ENCODE results near the gene KRTCAP3. TPM values are rescaled to one million over a fixed set of nuclear protein-coding genes. Genes with fewer than 3 reads are reported as not detected.

Gene KRTCAP3
- polyA plus RNA-seq, 1 donor from 2014 or later, result 2.3 TPM

DNA sequence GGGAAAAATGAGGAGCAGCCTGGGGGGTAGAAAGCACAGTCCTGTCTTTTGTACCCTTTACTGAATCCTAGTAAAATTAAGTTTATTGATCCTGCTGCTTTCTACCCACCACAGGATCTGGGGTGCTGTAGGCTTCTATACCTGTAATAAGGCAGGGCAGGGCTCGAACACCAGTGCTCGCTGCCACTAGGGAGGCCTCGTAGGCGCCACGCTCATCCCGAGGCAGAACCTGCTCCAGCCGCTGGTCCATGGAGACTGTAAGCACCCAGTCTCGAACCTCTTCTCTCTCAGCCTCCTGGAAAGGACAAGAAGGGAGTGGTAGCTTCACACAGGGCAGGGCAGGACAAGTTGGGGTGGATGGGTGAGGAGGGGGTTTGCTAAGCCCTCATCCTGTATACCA is 3.0 kb downstream of the KRTCAP3 start:
- H4K20me1 ChIP-seq (ENCODE audit: insufficient read depth), result no peaks in the 10 kb centered on the region
- no peak overlapping the region for H3K4me2 ChIP-seq (ENCODE audit: low read length)
- no peaks in the 10 kb centered on the region for H3K27me3 ChIP-seq (ENCODE audit: insufficient read depth, low read depth, low read length)
- no peaks in the 10 kb centered on the region for H3K79me2 ChIP-seq (replicated peaks; ENCODE audit: insufficient read depth, low read length)
- no peak overlapping the region for H3K9ac ChIP-seq (ENCODE audit: low read length)
- H2AFZ ChIP-seq (ENCODE audit: low read depth, low read length), result no peak overlapping the region
- H3F3A ChIP-seq (ENCODE audit: insufficient read depth, low read length, poor library complexity, severe bottlenecking), result no peaks in the 10 kb centered on the region
- H3K9me3 ChIP-seq (ENCODE audit: low read length), result no peaks in the 10 kb centered on the region
- no peak overlapping the region for H3K27ac ChIP-seq (ENCODE audit: low read length)
- no peaks in the 10 kb centered on the region for H3K9me2 ChIP-seq (ENCODE audit: insufficient read depth, low read length)
- no peak for TF ChIP-seq RAD21 (conservative IDR thresholded peaks at IDR 0.05)
- TF ChIP-seq, protein P1, sequence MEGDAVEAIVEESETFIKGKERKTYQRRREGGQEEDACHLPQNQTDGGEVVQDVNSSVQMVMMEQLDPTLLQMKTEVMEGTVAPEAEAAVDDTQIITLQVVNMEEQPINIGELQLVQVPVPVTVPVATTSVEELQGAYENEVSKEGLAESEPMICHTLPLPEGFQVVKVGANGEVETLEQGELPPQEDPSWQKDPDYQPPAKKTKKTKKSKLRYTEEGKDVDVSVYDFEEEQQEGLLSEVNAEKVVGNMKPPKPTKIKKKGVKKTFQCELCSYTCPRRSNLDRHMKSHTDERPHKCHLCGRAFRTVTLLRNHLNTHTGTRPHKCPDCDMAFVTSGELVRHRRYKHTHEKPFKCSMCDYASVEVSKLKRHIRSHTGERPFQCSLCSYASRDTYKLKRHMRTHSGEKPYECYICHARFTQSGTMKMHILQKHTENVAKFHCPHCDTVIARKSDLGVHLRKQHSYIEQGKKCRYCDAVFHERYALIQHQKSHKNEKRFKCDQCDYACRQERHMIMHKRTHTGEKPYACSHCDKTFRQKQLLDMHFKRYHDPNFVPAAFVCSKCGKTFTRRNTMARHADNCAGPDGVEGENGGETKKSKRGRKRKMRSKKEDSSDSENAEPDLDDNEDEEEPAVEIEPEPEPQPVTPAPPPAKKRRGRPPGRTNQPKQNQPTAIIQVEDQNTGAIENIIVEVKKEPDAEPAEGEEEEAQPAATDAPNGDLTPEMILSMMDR (IDR thresholded peaks at IDR 0.05; ENCODE audit: poor library complexity, severe bottlenecking), result no peak
- TF ChIP-seq SMC3 (conservative IDR thresholded peaks at IDR 0.05; ENCODE audit: poor library complexity), result no peak
- TF ChIP-seq, protein P2, sequence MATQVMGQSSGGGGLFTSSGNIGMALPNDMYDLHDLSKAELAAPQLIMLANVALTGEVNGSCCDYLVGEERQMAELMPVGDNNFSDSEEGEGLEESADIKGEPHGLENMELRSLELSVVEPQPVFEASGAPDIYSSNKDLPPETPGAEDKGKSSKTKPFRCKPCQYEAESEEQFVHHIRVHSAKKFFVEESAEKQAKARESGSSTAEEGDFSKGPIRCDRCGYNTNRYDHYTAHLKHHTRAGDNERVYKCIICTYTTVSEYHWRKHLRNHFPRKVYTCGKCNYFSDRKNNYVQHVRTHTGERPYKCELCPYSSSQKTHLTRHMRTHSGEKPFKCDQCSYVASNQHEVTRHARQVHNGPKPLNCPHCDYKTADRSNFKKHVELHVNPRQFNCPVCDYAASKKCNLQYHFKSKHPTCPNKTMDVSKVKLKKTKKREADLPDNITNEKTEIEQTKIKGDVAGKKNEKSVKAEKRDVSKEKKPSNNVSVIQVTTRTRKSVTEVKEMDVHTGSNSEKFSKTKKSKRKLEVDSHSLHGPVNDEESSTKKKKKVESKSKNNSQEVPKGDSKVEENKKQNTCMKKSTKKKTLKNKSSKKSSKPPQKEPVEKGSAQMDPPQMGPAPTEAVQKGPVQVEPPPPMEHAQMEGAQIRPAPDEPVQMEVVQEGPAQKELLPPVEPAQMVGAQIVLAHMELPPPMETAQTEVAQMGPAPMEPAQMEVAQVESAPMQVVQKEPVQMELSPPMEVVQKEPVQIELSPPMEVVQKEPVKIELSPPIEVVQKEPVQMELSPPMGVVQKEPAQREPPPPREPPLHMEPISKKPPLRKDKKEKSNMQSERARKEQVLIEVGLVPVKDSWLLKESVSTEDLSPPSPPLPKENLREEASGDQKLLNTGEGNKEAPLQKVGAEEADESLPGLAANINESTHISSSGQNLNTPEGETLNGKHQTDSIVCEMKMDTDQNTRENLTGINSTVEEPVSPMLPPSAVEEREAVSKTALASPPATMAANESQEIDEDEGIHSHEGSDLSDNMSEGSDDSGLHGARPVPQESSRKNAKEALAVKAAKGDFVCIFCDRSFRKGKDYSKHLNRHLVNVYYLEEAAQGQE (IDR thresholded peaks at IDR 0.05; ENCODE audit: borderline replicate concordance), result no peak
- TF ChIP-seq TAF1 (IDR thresholded peaks at IDR 0.05; ENCODE audit: low read depth), result no peak
- TF ChIP-seq EZH2 (IDR thresholded peaks at IDR 0.05; ENCODE audit: borderline replicate concordance, insufficient read depth, low read length, poor library complexity, severe bottlenecking), result no peak
- no peak for TF ChIP-seq EP300 (conservative IDR thresholded peaks at IDR 0.05; ENCODE audit: poor library complexity, severe bottlenecking)
- TF ChIP-seq POLR2AphosphoS5 (IDR thresholded peaks at IDR 0.05), result no peak
- TF ChIP-seq MXI1 (conservative IDR thresholded peaks at IDR 0.05; ENCODE audit: poor library complexity, severe bottlenecking), result no peak
- H3K4me3 ChIP-seq (ENCODE audit: low read length), result no peak overlapping the region
- no peaks in the 10 kb centered on the region for H3K36me3 ChIP-seq (ENCODE audit: insufficient read depth, low read length)

DNA sequence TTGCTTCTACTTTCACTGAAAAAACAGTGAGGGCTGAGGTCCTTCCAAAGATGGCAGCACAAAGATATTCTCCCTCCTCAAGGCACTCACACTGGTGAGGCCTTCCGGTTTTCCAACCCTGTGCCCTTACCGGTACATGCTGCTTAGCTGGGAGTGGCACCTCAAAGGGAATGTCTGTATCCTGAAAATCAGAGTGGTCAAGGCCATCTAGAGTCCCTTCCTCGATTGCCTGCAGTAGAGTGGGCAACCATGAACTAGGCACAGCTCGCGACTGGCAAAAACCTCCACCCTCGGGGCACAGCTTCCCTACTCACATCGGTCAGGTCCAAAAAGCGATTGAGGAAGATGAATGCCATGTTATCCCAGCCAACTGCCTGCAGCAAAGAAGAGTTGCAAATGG is 3.4 kb downstream of the KRTCAP3 start:
- H3K4me2 ChIP-seq (ENCODE audit: low read length), result no peak overlapping the region
- H3F3A ChIP-seq (ENCODE audit: insufficient read depth, low read length, poor library complexity, severe bottlenecking), result no peaks in the 10 kb centered on the region
- H3K9me3 ChIP-seq (ENCODE audit: low read length), result no peaks in the 10 kb centered on the region
- H3K79me2 ChIP-seq (replicated peaks; ENCODE audit: insufficient read depth, low read length), result no peaks in the 10 kb centered on the region
- no peak overlapping the region for H3K27ac ChIP-seq (ENCODE audit: low read length)
- H3K36me3 ChIP-seq (ENCODE audit: insufficient read depth, low read length), result no peaks in the 10 kb centered on the region
- no peak overlapping the region for H2AFZ ChIP-seq (ENCODE audit: low read depth, low read length)
- H3K27me3 ChIP-seq (ENCODE audit: insufficient read depth, low read depth, low read length), result no peaks in the 10 kb centered on the region
- no peaks in the 10 kb centered on the region for H4K20me1 ChIP-seq (ENCODE audit: insufficient read depth)
- no peak overlapping the region for H3K9ac ChIP-seq (ENCODE audit: low read length)
- no peaks in the 10 kb centered on the region for H3K9me2 ChIP-seq (ENCODE audit: insufficient read depth, low read length)
- H3K4me3 ChIP-seq (ENCODE audit: low read length), result no peak overlapping the region
- TF ChIP-seq MXI1 (conservative IDR thresholded peaks at IDR 0.05; ENCODE audit: poor library complexity, severe bottlenecking), result no peak
- TF ChIP-seq, protein P1 (IDR thresholded peaks at IDR 0.05; ENCODE audit: poor library complexity, severe bottlenecking), result no peak
- TF ChIP-seq RAD21 (conservative IDR thresholded peaks at IDR 0.05), result no peak
- no peak for TF ChIP-seq SMC3 (conservative IDR thresholded peaks at IDR 0.05; ENCODE audit: poor library complexity)
- TF ChIP-seq POLR2AphosphoS5 (IDR thresholded peaks at IDR 0.05), result no peak
- TF ChIP-seq EZH2 (IDR thresholded peaks at IDR 0.05; ENCODE audit: borderline replicate concordance, insufficient read depth, low read length, poor library complexity, severe bottlenecking), result no peak
- TF ChIP-seq EP300 (conservative IDR thresholded peaks at IDR 0.05; ENCODE audit: poor library complexity, severe bottlenecking), result no peak
- TF ChIP-seq, protein P2 (IDR thresholded peaks at IDR 0.05; ENCODE audit: borderline replicate concordance), result no peak
- no peak for TF ChIP-seq TAF1 (IDR thresholded peaks at IDR 0.05; ENCODE audit: low read depth)
